SK-N-SH (cell line): Measurements from ENCODE around the gene CYP51A1.

Experiments
- FOXM1 ChIP-seq: IDR thresholded peaks from 2 replicates; pipeline ENCODE4 v1.4.0; 2012; ENCODE audit warnings: low read depth, mild to moderate bottlenecking
- MEF2A ChIP-seq: IDR thresholded peaks from 2 replicates; pipeline ENCODE4 v1.4.0; 2012; ENCODE audit warnings: low read depth, borderline replicate concordance
- RAD21 ChIP-seq: IDR thresholded peaks from 2 replicates; pipeline ENCODE4 v1.6.1; 2012; ENCODE audit warnings: mild to moderate bottlenecking, low read length
- TF ChIP-seq, protein P1 (sequence below): fragments of 200-600 bp; sonication (generic); IDR thresholded peaks from 2 replicates; pipeline ENCODE4 v1.6.1; 2017; ENCODE audit warnings: antibody characterized with exemption, mild to moderate bottlenecking, moderate library complexity
- TF ChIP-seq, protein P2 (sequence below): fragments of 150-350 bp; IDR thresholded peaks from 2 replicates; pipeline ENCODE4 v1.6.1; 2017; ENCODE audit warnings: antibody characterized with exemption, low read length, low read depth, borderline replicate concordance

DNA sequence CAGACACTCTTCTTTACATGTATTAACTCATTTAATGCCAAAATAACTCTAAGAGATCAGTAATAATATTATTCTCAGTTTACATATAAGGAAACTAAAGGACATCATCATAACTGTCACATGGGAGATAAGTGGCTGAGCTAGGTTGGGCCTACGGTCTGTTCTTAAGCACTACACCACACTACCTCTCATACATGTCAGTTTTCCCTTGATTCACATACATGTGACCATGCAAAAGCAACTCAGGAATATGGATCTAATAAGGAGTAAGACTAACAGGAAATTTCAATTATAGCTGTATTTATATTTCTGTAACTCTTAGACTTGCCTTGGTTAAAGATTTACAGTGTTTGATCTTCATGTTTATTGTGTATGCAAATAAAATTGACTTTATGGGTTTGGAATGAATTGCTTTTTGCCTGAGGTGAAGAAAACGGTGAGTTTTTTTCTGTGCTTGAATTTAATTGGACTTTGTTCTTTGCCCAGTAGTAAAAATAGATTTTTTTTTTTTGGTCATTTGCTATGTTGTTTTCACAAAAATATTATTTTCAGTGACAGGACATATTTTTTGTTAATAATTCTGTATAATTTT lies 69.7 kb downstream of the CYP51A1 start:
- no peak for TF ChIP-seq MEF2A
- TF ChIP-seq, protein P1, sequence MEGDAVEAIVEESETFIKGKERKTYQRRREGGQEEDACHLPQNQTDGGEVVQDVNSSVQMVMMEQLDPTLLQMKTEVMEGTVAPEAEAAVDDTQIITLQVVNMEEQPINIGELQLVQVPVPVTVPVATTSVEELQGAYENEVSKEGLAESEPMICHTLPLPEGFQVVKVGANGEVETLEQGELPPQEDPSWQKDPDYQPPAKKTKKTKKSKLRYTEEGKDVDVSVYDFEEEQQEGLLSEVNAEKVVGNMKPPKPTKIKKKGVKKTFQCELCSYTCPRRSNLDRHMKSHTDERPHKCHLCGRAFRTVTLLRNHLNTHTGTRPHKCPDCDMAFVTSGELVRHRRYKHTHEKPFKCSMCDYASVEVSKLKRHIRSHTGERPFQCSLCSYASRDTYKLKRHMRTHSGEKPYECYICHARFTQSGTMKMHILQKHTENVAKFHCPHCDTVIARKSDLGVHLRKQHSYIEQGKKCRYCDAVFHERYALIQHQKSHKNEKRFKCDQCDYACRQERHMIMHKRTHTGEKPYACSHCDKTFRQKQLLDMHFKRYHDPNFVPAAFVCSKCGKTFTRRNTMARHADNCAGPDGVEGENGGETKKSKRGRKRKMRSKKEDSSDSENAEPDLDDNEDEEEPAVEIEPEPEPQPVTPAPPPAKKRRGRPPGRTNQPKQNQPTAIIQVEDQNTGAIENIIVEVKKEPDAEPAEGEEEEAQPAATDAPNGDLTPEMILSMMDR: no peak
- TF ChIP-seq FOXM1: no peak
- TF ChIP-seq, protein P2, sequence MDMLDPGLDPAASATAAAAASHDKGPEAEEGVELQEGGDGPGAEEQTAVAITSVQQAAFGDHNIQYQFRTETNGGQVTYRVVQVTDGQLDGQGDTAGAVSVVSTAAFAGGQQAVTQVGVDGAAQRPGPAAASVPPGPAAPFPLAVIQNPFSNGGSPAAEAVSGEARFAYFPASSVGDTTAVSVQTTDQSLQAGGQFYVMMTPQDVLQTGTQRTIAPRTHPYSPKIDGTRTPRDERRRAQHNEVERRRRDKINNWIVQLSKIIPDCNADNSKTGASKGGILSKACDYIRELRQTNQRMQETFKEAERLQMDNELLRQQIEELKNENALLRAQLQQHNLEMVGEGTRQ: no peak
- TF ChIP-seq RAD21: no peak
